GM19372 (cell line): ENCODE data around the gene BBOF1.
"Not testable (repeated sequence)": the region's sequence is repeated elsewhere in the genome, so short reads cannot be mapped to it uniquely, and the experiment has no call there.

Experiments
- ATAC-seq: cut with Tn5 transposase; IDR thresholded peaks from one replicate; pipeline ENCODE4 v1.9.1; 2021; ENCODE audit warnings: mild to moderate bottlenecking, low read depth, moderate library complexity; ENCODE audit not compliant: unreplicated experiment

Gene BBOF1

DNA sequence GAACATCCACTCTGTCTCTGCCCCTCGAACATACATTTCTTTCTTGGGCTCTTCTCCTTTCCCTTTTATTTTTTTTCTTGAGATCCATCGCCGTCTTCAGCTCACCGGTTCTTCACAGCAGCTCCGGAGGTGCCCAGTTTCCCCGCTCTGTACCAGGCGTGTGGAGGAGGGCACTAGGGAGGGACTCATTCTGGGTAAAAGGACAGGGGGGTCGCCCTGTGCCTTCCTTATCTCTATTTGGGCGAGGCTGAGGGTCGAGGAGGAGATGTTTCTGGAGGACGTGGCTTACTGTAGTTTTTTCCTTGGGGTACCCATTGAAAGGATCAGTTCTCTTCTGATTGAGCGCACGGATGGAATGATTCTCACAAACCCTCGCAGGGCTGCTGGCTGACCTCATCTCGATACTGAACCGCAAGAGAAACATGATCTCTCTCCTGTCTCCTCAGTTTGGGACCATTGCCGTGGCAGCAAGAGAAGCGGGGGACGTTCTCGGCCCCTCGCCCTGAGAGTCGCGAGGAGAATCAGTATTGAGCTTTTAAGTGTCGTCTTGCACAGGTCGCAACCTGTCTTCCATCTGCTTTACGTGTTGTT lies 66.0 kb downstream of the BBOF1 start:
- ATAC-seq = no peak

DNA sequence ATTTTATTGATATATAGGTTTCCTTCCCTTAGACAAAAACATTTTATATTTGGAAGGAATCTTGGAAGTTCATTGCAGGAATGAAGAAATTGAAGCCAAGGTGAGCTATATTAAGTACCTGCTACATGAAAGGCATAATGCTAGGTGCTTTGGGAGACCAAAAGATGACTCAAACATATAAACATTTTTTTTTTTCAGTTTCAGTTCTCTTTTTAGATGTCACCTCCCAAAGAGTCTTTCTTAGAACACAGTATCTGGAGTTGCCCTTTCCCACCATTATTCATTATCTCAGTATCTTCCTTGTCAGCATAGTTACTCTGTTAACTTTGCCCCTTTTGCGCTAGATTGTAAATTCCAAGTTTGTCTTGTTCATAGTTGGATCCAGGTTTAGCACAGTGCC lies 66.7 kb downstream of the BBOF1 start:
- no peak for ATAC-seq

DNA sequence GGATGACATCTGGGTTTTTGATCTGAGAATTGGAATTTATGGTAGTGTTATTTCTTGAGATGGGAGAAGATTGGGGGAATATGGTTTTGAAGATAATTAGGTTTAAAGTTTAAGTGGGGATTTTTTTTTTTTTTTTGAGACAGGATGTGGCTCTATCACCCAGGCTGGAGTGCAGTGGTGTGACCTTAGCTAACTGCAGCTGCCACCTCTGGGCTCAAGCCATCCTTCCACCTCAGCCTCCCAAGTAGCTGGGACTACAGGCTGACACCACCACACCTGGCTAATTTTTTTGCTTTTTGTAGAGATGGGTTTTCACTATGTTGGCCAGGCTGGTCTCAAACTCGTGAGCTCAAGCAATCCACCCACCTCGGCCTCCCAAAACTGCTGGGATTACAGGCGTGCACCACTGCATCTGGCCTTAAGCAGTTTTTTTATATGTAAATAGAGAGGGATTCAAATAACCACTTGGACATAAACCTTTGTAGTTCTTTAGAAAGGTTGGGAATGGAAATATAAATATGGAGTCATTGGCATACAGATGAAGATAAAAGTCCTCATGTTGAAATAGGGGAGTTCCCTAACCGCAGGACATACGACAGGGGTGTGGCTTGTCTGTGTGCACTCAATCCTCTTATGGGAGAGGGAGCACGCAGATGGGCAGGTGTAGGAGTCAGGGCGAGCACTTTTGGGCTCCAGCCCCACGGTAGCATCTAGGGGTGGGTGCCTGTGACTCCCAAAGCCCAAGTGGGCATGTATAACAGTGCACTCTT lies 70.3 kb downstream of the BBOF1 start:
- no peak for ATAC-seq

DNA sequence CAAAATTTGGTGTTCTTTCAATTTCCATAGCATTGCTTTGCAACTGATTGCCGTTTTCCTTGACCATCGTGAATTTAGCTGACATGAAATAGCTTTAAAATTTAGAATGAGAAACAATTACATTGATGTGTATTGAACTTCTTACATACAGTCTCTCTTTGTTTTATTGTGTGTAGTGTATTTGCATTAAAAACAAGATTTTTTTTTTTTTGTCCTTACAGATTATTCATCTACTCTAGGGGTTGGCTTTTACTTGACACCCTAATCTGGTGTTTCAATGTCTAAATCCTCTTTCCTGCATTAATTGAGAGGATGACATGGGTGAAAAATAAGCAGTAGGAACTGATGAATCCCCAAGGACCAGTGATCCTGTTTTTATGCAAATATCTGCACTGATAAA lies 86.2 kb downstream of the BBOF1 start:
- ATAC-seq = no peak

DNA sequence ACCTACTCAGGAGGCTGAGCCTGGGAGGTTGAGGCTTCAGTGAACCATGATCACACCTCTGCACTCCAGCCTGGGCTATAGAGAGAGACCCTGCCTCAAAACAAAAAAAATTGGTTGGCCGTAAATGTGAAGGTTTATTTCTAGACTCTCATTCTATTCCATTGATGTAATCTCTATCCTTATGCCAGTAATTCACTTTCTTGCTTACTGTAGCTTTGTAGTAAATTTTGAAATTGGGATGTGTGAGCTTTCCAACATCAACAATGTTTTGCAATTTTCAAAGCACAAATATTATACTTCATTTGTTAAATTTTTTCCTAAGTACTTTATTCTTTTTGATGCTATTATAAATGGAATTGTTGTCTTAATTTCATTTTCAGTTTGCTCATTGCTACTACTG lies 90.2 kb downstream of the BBOF1 start:
- no peak for ATAC-seq

DNA sequence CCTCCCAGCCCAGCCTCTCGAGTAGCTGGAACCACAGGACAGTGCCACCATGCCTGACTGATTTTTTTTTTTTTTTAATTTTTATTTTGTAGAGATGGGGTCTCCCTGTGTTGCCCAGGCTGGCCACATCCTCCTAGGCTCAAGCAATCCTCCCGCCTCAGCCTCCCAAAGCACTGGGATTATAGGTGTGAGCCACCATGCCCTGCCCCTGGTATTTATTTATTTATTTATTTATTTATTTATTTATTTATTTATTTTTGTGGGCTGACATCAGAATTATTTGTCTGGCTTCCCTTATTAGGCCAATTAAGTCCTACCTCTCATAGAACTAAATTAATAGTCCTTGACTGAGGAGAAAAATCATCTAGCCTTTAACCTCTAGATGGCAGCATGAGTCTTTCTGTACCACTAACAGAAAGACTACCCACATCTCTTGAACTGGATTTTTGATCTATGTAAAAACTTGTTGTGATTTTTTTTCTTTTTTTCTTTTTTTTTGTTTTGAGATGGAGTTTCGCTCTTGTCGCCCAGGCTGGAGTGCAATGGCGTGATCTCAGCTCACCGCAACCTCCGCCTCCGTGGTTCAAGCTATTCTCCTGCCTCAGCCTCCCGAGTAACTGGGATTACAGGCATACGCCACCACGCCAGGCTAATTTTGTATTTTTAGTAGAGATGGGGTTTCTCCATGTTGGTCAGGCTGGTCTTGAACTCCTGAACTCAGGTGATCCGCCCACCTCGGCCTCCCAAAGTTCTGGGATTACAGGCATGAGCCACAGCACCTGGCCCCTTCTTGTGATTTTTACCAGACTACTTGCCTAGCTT lies 92.5 kb downstream of the BBOF1 start:
- ATAC-seq = not testable (repeated sequence)
